Measurements from ENCODE around the gene SFXN4. TPM values are rescaled to one million over a fixed set of nuclear protein-coding genes. Genes with fewer than 3 reads are reported as not detected.

Gene SFXN4
- total and polyA plus RNA-seq, 2 of the 13 experiments (the other 11 are each of a cell fraction or from before 2014, with no cell fraction given): 47.7 to 64.9 TPM

DNA sequence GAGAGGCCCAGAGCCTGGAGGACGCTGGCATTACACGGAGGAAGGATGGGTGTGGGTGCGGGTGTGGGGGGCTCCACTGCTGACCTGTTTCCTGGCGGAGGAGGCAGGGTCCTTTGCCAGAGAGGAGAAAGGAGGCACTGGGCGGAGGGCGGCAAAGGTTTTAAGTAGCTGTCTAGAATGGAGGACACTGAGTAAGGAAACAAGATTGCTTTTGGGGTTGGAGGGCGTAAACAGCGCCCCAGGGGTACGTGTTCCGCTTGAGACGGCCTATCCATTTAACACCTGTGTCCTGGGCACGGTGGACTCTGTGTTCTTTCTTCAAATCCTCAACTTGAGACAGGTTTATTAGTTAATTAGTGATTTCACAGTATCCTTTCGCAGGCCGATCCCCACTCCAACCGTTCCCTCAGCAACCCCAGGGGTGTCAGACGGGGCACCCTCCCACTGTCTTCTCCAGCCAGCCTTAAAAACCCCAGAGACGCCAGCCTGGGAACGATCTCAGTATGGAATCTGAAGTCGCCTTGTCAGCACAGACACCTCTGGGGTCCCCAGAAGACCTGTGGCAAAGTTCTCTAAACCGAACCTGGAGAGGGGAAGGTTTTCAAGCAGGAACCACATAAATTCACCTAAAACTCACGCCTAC, 24.8 kb downstream of the SFXN4 start:
- Histone ChIP-seq H3K4me1 (ENCODE audit: insufficient read depth, low read length) (no peaks in the 10 kb centered on the region), H3K4me2 (ENCODE audit: low read depth, low read length) (no peak overlapping the region), H3K9me3 (ENCODE audit: low read length) (no peaks in the 10 kb centered on the region), H3K79me2 (ENCODE audit: insufficient read depth, low read length) (no peaks in the 10 kb centered on the region), H2AFZ (ENCODE audit: low read length) (no peak overlapping the region), H3K27me3 (ENCODE audit: control insufficient read depth in 1 of 2, insufficient read depth in 2 of 2, low read length in 2 of 2) (no peaks in the 10 kb centered on the region), H3K36me3 (replicated peaks in 1 of 2; ENCODE audit: control insufficient read depth in 1 of 2, insufficient read depth in 2 of 2, low read length in 2 of 2) (peaks cover 3 to 23% of the 10 kb centered on the region in 2 experiments; a peak in 2 of 5 replicates), H3K27ac (ENCODE audit: extremely low read length, insufficient read depth, low read length) (no peak overlapping the region), H4K20me1 (ENCODE audit: insufficient read depth, low read length) (no peaks in the 10 kb centered on the region), H3K9ac (ENCODE audit: insufficient read depth, low read depth, low read length) (no peak overlapping the region), H3K4me3 (replicated peaks in 1 of 3; ENCODE audit: insufficient read depth in 1 of 3, low read depth in 2 of 3, low read length in 3 of 3) (no peak overlapping the region)
- intact Hi-C loops (cut with micrococcal nuclease; ENCODE audit: unreplicated experiment): no loop called here
- BruUV-seq (replicated peaks): no TSS peak
- ATAC-seq (peak; percentile 9; the same call in 1 of the 3 replicates), DNase-seq (ENCODE audit: low spot score) (no peak), FAIRE-seq (no peak)
- in situ Hi-C loops (cut with HindIII; ENCODE audit: extremely low pct_ligation_motif_present, low pct_unique_long_range_greater_than_20kb): no loop called here
- TF ChIP-seq, protein P1, sequence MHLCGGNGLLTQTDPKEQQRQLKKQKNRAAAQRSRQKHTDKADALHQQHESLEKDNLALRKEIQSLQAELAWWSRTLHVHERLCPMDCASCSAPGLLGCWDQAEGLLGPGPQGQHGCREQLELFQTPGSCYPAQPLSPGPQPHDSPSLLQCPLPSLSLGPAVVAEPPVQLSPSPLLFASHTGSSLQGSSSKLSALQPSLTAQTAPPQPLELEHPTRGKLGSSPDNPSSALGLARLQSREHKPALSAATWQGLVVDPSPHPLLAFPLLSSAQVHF (CRISPR knock-in tag; IDR thresholded peaks at IDR 0.05): no peak
- TF ChIP-seq MED8 (CRISPR knock-in tag; IDR thresholded peaks at IDR 0.05; ENCODE audit: insufficient replicate concordance) (no peak), RAD21 (CRISPR knock-in tag; IDR thresholded peaks at IDR 0.05) (no peak)
- CTCF ChIA-PET (ENCODE audit: low intra/inter-chr PET ratio, low total read pairs): no interaction called here
- POLR2A ChIA-PET: interaction anchor here (1.3 kb wide), 1 partner anchor 58 kb away, joined by 3 read pairs; no protein-coding TSS in a partner anchor
- WGBS (ENCODE audit: low lambda C conversion rate): 95% methylated on average over 21 of the region's 21 CpGs

DNA sequence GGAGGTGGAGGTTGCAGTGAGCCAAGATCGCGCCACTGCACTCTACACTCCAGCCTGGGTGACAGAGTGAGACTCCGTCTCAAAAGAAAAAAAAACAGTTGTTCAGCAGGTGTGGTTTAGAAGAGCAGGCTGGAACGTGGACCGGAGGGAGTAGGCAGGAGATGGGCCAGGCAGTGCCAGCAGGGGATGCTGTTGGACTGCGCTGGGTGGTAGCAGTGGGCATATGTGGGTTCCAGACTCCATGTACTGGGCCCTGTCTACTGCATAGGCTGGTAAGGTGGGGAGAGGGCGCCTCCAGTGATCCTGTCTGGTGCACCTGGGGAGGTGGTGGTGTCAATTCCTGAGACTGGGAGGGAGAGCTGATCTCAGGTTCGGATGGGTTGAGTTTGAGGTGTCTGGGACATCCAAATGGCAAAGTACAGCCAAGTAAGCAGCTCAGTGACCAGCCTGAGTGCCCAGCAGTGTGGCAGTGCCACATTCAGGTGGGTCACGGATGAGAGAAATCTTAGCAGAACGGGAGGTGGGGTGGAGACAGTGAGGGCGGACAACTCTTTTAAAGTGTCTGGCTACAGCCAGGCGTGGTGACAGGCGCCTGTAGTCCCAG, 25.9 kb downstream of the SFXN4 start:
- peak; percentile 28 for DNase-seq (ENCODE audit: low spot score)
- Histone ChIP-seq H3K4me3 (replicated peaks in 1 of 3; ENCODE audit: insufficient read depth in 1 of 3, low read depth in 2 of 3, low read length in 3 of 3) (no peak overlapping the region), H2AFZ (ENCODE audit: low read length) (no peak overlapping the region), H3K27ac (ENCODE audit: extremely low read length, insufficient read depth, low read length) (no peak overlapping the region), H3K79me2 (ENCODE audit: insufficient read depth, low read length) (no peaks in the 10 kb centered on the region), H3K9me3 (ENCODE audit: low read length) (no peaks in the 10 kb centered on the region), H3K9ac (ENCODE audit: insufficient read depth, low read depth, low read length) (no peak overlapping the region), H3K4me2 (ENCODE audit: low read depth, low read length) (no peak overlapping the region), H3K27me3 (ENCODE audit: control insufficient read depth in 1 of 2, insufficient read depth in 2 of 2, low read length in 2 of 2) (no peaks in the 10 kb centered on the region), H4K20me1 (ENCODE audit: insufficient read depth, low read length) (no peaks in the 10 kb centered on the region), H3K4me1 (ENCODE audit: insufficient read depth, low read length) (no peaks in the 10 kb centered on the region), H3K36me3 (replicated peaks in 1 of 2; ENCODE audit: control insufficient read depth in 1 of 2, insufficient read depth in 2 of 2, low read length in 2 of 2) (peaks cover 3 to 23% of the 10 kb centered on the region in 2 experiments; a peak in 2 of 5 replicates)
- intact Hi-C loops (cut with micrococcal nuclease; ENCODE audit: unreplicated experiment): loop anchor here (1.0 kb wide), 2 partner anchors 59 to 278 kb away; no protein-coding TSS in a partner anchor
- no TSS peak for BruUV-seq (replicated peaks)
- CTCF ChIA-PET (ENCODE audit: low intra/inter-chr PET ratio, low total read pairs): interaction anchor here (0.8 kb wide), 1 partner anchor 59 kb away, joined by 3 read pairs; no protein-coding TSS in a partner anchor
- ATAC-seq: peak; percentile 89
- in situ Hi-C loops (cut with HindIII; ENCODE audit: extremely low pct_ligation_motif_present, low pct_unique_long_range_greater_than_20kb): no loop called here
- POLR2A ChIA-PET: interaction anchor here (1.0 to 1.5 kb wide), 4 partner anchors 26 to 68 kb away, joined by 3 to 5 read pairs (median 4); partner anchors contain the start of gene GRK5
- 93% methylated on average over 11 of the region's 13 CpGs for WGBS (ENCODE audit: low lambda C conversion rate)
- peak; percentile 43 for FAIRE-seq
- no peak for TF ChIP-seq RCOR2 (CRISPR knock-in tag; IDR thresholded peaks at IDR 0.05)
- peak; percentile 92 for TF ChIP-seq STAG1 (CRISPR knock-in tag; IDR thresholded peaks at IDR 0.05)
- TF ChIP-seq NPAS2 (CRISPR knock-in tag; IDR thresholded peaks at IDR 0.05; ENCODE audit: borderline replicate concordance): no peak
- no peak for TF ChIP-seq CBX2 (IDR thresholded peaks at IDR 0.05; ENCODE audit: low read depth, low read length)
- no peak for TF ChIP-seq CBX2 (CRISPR knock-in tag; IDR thresholded peaks at IDR 0.05; ENCODE audit: low read depth)
